ENCODE results near the gene FHIT. TPM values are rescaled to one million over a fixed set of nuclear protein-coding genes. Genes with fewer than 3 reads are reported as not detected.

FHIT gene
- total RNA-seq, 1 experiment from 2014 or later: 20.1 TPM

DNA sequence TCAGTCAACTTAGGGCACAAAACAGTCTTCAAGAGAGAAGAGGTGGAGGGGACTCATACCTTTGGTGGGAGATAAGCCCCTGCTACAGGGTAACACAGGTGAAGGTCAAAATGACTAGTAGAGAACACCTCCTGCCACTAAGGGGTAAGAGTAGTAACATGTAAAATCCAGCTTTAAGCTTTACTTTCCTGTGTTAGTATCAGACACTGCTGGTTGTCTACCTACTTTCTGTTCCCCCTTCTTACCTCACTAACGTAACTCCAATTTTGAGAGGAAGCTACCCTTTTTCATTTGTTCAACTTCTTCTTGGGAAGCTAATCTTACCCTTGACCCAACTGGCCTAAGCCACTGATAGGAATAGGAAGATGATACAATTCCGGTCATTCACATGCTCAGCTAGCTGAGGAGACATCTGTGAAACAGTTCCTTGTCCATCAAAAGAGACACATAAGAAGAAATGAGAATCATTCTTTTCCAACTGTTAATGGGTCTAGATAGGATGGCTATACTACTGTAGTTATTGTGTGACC, 1374.7 kb downstream of the FHIT start:
- no peak for DNase-seq (ENCODE audit: unreplicated experiment)
- TF ChIP-seq, protein P1, sequence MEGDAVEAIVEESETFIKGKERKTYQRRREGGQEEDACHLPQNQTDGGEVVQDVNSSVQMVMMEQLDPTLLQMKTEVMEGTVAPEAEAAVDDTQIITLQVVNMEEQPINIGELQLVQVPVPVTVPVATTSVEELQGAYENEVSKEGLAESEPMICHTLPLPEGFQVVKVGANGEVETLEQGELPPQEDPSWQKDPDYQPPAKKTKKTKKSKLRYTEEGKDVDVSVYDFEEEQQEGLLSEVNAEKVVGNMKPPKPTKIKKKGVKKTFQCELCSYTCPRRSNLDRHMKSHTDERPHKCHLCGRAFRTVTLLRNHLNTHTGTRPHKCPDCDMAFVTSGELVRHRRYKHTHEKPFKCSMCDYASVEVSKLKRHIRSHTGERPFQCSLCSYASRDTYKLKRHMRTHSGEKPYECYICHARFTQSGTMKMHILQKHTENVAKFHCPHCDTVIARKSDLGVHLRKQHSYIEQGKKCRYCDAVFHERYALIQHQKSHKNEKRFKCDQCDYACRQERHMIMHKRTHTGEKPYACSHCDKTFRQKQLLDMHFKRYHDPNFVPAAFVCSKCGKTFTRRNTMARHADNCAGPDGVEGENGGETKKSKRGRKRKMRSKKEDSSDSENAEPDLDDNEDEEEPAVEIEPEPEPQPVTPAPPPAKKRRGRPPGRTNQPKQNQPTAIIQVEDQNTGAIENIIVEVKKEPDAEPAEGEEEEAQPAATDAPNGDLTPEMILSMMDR (IDR thresholded peaks at IDR 0.05; ENCODE audit: unreplicated experiment): no peak
- H3K27ac Mint-ChIP-seq (ENCODE audit: low read depth, unreplicated experiment): no peak overlapping the region
- H3K4me3 Mint-ChIP-seq (ENCODE audit: unreplicated experiment): no peak overlapping the region
- POLR2A ChIA-PET: interaction anchor here (0.6 kb wide), 1 partner anchor 28 kb away, joined by 3 read pairs; no protein-coding TSS in a partner anchor
- no peaks in the 10 kb centered on the region for H3K9me3 Mint-ChIP-seq (ENCODE audit: unreplicated experiment)
- CTCF ChIA-PET: no interaction called here
- intact Hi-C loops (cut with micrococcal nuclease): no loop called here
- no TSS peak for BruUV-seq (replicated peaks)
- H3K36me3 Mint-ChIP-seq (ENCODE audit: insufficient read depth, unreplicated experiment): no peaks in the 10 kb centered on the region
- H3K4me1 Mint-ChIP-seq (ENCODE audit: insufficient read depth, unreplicated experiment): peaks cover 40% of the 10 kb centered on the region
- H3K27me3 Mint-ChIP-seq (ENCODE audit: insufficient read depth, unreplicated experiment): no peaks in the 10 kb centered on the region

DNA sequence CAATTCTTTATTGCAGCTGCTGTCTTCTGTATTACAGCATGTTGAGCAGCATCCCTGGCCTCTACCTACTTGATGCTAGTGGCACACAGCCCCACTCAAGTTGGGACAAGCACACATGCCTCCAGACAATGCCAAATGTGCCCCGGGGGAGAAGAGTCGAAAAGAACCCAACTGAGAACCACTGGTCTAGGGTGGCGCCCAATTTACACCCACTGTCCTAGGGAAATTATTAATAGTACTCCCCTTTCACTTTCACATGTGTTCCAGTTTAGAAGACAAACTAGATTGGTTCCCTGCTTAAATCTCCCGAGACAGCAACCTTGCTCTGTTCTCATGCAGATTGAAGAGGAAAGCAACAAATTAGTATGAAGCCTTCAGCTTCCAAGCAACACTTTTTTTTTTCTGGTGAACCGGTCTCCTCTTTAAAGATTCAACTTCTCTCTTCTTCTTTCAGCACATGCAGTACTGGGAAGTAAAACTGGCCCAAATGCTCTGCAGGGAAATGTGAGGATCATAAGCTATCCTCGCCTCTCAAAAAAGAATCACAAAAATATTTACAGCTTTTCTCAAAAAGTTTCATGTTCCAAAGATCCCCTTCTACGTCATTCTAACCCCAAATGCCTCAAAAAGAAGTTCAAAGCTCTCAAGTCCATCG, 1377.5 kb downstream of the FHIT start:
- ChIA-PET POLR2A (no interaction called here), CTCF (interaction anchor here (1.2 kb wide), 1 partner anchor 13 kb away, joined by 3 read pairs; no protein-coding TSS in a partner anchor)
- no peaks in the 10 kb centered on the region for H3K27me3 Mint-ChIP-seq (ENCODE audit: insufficient read depth, unreplicated experiment)
- no peak overlapping the region for H3K4me3 Mint-ChIP-seq (ENCODE audit: unreplicated experiment)
- DNase-seq (ENCODE audit: unreplicated experiment): peak; percentile 24
- H3K36me3 Mint-ChIP-seq (ENCODE audit: insufficient read depth, unreplicated experiment): no peaks in the 10 kb centered on the region
- BruUV-seq (replicated peaks): no TSS peak
- H3K27ac Mint-ChIP-seq (ENCODE audit: low read depth, unreplicated experiment): no peak overlapping the region
- TF ChIP-seq, protein P1 (IDR thresholded peaks at IDR 0.05; ENCODE audit: unreplicated experiment): no peak
- peaks cover 29% of the 10 kb centered on the region for H3K4me1 Mint-ChIP-seq (ENCODE audit: insufficient read depth, unreplicated experiment)
- intact Hi-C loops (cut with micrococcal nuclease): no loop called here
- no peaks in the 10 kb centered on the region for H3K9me3 Mint-ChIP-seq (ENCODE audit: unreplicated experiment)

DNA sequence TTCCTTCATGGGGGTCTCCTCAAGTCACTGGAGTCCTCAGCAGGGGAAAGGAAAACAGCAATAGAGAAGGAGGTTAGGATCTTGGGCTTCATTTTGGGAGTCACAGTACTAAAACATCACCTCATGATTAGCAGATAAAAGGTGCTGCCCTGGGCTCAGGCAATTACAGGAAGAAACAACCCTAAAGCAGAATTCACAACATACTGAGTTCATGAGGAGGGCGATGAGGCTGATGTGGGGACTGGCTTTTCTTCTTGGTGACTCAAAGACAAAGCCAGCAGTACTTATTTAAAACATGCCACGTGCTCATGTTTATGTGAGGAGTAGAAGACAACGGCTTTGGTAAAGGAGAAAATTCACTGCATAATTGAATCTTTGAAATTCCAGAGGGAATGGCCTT, 1379.1 kb downstream of the FHIT start:
- H3K9me3 Mint-ChIP-seq (ENCODE audit: unreplicated experiment): no peaks in the 10 kb centered on the region
- H3K27me3 Mint-ChIP-seq (ENCODE audit: insufficient read depth, unreplicated experiment): no peaks in the 10 kb centered on the region
- H3K4me1 Mint-ChIP-seq (ENCODE audit: insufficient read depth, unreplicated experiment): peaks cover 13% of the 10 kb centered on the region
- H3K36me3 Mint-ChIP-seq (ENCODE audit: insufficient read depth, unreplicated experiment): no peaks in the 10 kb centered on the region
- H3K4me3 Mint-ChIP-seq (ENCODE audit: unreplicated experiment): no peak overlapping the region
- no peak overlapping the region for H3K27ac Mint-ChIP-seq (ENCODE audit: low read depth, unreplicated experiment)
- ChIA-PET CTCF (interaction anchor here (0.7 kb wide), 1 partner anchor 201 kb away, joined by 3 read pairs; no protein-coding TSS in a partner anchor), POLR2A (no interaction called here)
- no peak for DNase-seq (ENCODE audit: unreplicated experiment)
- no TSS peak for BruUV-seq (replicated peaks)
- intact Hi-C loops (cut with micrococcal nuclease): no loop called here
- TF ChIP-seq, protein P1 (IDR thresholded peaks at IDR 0.05; ENCODE audit: unreplicated experiment): no peak

DNA sequence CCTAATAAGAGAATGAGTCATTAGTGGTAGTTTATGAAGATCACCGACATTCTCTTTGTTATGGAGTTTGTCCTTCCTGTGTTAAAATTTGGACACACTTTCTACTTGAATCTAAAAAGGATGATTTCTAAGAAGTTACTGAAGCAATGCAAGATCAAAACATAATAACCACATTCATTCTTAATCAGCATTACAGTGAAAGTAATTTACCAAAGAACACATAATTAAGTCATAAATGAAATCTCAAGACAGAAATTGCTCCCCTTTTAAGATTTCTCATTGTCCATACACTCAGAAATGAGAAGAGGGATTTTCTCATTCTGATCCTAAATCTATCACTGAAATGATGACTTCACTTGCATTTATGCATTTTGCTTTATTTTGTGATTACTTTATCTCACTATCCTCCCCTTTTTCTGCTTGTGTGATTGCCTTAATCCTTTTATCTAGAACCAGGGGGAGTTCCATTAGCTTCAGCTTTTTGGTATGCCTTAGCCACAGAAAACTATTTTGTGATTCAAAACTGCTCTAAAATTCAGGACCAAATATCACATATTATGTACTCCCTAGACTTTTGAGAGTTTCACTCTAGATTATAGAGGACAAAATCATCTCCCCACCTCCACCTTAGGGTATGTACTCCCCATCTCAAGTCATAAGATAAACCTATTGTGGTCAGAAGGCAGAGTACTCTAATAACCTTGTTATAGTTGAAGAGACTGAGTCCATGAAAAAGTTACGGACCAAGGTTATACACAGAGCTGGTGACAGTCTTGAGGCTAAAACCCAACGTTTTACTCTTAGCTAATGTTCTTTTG, 1383.9 kb downstream of the FHIT start:
- Mint-ChIP-seq H3K4me3 (ENCODE audit: unreplicated experiment) (no peak overlapping the region), H3K36me3 (ENCODE audit: insufficient read depth, unreplicated experiment) (no peaks in the 10 kb centered on the region), H3K27me3 (ENCODE audit: insufficient read depth, unreplicated experiment) (no peaks in the 10 kb centered on the region), H3K4me1 (ENCODE audit: insufficient read depth, unreplicated experiment) (peaks cover 8% of the 10 kb centered on the region), H3K27ac (ENCODE audit: low read depth, unreplicated experiment) (no peak overlapping the region), H3K9me3 (ENCODE audit: unreplicated experiment) (no peaks in the 10 kb centered on the region)
- intact Hi-C loops (cut with micrococcal nuclease): no loop called here
- CTCF ChIA-PET: interaction anchor here (0.7 to 3.7 kb wide), 2 partner anchors 8 to 661 kb away, joined by 7 to 25 read pairs; no protein-coding TSS in a partner anchor
- no TSS peak for BruUV-seq (replicated peaks)
- DNase-seq (ENCODE audit: unreplicated experiment): no peak
- TF ChIP-seq, protein P1 (IDR thresholded peaks at IDR 0.05; ENCODE audit: unreplicated experiment): no peak
- POLR2A ChIA-PET: no interaction called here

Measured in MCF 10A (cell line).